HG02970 (cell line): ENCODE results near the gene GADD45B.
A peak's percentile ranks its signal among the peaks of the same experiment; 100 is the strongest.
"Not testable (repeated sequence)": the region's sequence is repeated elsewhere in the genome, so short reads cannot be mapped to it uniquely, and the experiment has no call there.

Experiments
- ATAC-seq: cut with Tn5 transposase; IDR thresholded peaks from one replicate; pipeline ENCODE4 v1.9.1; 2021; ENCODE audit warnings: mild to moderate bottlenecking, moderate library complexity, moderate number of reproducible peaks; ENCODE audit not compliant: unreplicated experiment, low FRiP score

GADD45B gene

DNA sequence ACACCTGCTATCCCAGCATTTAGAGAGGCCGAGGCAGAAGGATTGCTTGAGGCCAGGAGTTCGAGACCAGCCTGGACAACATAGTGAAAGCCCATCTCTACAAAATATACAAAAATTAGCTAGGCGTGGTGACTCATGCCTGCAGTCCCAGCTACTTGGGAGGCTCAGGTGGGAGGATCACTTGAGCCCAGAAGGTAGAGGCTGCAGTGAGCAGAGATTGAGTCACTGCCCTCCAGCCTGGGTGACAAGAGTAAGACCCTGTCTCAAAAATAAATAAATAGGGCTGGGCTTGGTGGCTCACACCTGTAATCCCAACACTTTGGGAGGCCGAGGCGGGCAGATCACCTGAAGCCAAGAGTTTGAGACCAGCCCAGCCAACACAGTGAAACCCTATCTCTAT, 12.2 kb upstream of the GADD45B start:
- ATAC-seq: not testable (repeated sequence)

DNA sequence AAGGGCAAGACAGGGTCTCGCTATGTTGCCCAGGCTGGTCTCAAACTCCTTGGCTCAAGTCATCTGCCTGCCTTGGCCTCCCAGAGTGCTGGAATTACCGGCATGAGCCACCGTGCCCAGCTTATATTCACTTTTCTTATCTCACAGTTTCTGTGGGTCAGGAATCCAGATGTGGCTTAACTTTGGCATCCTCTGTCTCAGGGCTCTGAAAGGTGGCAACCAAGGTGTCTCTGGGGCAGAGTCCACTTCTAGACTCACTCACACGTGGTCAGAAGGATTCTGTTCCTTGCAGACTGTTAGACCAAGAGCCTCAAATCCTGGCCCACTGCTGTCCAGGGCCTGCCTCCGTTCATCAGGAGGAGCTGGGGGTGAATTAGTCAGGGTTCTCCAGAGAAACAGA, 11.5 kb upstream of the GADD45B start:
- no peak for ATAC-seq

DNA sequence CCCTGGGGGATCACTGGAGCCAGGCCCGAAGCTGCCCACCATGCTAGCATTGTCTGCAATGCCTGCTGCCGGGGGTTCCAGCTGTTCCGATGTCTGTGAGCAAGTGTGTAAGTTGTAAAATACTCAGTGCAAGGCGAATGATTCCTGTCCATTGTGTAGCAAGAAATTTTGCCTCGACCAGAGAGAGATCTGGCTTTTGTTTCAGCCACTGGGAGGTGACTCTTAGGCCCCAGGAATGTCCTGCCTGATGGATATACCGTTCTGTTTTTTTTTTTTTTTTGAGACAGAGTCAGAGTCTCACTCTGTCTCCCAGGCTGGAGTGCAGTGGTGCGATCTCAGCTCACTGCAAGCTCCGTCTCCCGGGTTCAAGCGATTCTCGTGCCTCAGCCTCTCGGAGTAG, 7.3 kb upstream of the GADD45B start:
- ATAC-seq: no peak

DNA sequence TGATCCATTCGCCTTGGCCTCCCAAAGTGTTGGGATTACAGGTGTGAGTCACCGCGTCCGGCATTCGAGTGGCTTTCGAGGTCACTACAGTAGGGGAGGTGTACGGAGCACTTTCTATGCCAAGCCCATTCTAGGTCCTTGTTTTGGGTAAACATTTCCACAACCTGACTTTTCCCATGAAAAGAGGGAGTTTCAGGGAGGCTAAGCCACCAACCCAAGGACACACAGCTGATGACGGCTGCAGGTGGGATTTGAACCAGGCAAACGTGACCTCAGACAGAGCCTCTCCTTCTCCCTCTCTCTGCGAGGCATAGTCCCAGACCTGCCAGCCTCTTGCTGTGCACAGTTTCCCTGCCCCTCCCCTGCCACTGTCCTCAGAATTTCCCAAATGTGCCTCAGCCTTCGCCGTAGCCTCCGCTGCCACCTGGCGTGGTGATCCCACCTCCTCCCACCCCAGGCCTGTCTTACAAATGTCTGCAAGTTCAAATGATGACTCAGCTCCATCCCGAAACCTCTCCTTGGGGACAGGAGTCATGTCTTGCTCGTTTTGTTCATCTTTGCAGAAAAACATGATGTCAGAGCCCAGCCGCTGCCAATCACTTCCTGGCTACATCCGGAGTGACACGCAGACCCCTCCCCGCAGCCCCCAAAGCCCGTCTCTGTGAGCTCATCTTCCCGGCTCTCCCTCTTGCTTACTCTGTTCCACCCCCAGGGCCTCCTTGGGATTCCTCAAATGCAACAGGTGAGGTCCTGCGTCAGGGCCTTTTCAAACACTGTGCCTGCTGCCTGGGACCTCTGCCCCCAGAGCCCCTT, 6.6 kb upstream of the GADD45B start:
- ATAC-seq: no peak

DNA sequence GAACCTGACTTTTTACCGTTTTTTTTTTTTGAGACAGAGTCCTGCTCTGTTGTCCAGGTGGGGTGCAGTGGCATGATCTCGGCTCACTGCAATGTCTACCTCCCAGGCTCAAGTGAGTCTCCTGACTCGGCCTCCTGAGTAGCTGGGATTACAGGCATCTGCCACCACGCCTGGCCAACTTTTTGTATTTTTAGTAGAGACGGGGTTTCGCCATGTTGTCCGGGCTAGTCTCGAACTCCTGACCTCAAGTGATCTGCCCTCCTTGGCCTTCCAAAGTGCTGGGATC, 6.1 kb upstream of the GADD45B start:
- ATAC-seq: not testable (repeated sequence)

DNA sequence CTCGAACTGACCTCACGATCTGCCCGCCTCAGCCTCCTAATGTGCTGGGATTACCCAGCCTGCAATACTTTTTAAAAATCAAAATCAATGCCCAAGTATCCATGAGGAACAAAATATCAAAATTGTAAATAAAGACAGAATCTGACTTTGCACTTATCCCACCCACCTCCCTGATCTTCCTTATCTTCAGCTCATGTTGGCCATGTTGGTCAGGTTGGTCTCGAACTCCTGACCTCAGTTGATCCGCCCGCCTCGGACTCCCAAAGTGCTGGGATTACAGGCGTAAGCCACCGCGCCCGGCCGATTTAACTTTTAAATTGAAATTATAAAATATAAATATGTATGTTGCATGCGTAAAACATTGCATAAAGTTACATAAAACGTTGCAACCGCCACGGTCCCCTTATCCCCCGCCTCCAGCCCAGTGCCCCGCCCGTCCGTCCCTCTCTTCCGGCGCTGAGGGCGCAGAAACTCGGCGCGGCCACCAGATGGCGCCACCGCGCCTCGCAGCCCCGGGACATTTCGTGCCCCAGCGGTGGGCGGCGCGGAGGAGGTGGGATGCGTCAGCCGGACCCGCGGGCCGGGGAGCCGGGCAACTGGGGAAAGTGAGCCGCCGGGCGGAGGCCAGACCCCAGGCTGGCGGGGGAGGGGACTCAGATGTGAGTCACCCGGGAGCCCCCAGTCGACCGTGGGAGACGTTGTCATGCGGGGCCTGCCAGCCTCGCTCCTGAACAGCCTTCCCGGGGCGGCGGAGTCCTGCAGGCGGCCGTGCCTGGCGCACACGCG, 1.5 kb upstream of the GADD45B start:
- ATAC-seq: peak; percentile 28

DNA sequence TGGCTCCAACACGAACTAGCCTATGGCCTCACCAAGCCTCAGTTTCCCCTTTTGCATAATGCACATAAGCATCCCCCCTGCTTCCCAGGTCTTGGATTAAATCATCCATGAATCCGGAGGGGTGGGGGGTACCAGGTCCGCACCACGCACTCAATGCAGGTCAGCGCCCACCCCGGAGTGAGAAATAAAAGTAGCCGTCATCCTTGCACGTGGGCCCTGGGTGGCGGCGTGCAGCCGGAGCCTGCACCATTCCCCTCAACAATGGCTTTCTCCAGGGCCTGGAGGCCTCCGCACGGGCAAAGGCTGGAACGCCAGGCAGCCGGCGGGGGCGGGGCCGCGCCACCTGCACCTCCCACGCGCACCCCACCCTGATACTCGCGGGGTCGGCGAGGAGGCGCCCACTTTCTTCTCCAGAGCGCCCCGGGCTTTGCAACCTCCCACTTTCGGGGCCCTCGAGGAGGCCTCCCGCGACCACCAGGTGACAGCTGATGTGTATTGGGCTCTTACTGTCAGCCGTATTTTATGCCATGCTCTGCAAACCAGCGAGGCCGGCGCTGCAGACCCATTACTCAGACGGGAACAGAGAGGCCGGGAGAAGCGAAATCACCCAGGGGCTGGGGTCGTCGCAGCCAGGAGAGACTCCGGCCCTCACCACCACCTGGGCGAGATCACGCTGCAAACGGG, 767 bp upstream of the GADD45B start:
- ATAC-seq: no peak

DNA sequence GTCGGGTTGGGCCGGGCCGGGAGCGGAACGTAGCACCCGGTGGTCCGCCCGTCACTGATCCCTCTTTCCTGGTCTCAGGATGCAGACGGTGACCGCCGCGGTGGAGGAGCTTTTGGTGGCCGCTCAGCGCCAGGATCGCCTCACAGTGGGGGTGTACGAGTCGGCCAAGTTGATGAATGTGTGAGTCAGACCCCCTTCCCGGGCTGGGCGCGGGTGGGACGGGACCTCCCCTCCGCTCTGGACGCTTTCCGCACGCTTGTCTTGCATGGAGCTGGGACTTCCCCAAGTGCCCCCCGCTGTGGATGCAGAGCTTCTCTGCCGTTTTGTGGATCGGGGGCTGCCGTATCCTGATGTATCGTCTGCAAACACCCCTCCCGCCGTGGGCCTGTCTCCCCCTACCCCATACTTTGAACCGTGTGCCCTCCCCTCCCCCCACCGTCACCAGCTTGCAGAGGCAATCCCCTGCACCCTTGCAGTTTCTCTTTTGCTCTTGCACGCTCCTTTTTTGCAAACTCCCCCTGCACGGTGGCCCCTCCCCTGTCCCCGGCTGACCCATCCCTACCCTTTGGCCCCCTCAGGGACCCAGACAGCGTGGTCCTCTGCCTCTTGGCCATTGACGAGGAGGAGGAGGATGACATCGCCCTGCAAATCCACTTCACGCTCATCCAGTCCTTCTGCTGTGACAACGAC, 669 bp downstream of the GADD45B start:
- no peak for ATAC-seq

DNA sequence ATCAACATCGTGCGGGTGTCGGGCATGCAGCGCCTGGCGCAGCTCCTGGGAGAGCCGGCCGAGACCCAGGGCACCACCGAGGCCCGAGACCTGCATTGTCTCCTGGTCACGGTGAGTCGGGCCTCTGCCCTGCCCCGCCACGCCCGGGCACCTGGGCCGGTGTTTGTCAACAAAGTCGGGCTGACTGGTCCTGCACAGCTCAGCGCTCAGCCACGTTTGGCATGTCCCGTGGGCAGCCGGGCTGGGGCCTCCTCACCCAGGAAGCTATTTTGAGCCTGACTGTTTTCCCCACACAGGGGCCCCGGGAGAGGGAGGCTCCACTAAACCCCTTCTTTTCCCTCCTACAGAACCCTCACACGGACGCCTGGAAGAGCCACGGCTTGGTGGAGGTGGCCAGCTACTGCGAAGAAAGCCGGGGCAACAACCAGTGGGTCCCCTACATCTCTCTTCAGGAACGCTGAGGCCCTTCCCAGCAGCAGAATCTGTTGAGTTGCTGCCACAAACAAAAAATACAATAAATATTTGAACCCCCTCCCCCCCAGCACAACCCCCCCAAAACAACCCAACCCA, 1.3 kb downstream of the GADD45B start:
- ATAC-seq: no peak

DNA sequence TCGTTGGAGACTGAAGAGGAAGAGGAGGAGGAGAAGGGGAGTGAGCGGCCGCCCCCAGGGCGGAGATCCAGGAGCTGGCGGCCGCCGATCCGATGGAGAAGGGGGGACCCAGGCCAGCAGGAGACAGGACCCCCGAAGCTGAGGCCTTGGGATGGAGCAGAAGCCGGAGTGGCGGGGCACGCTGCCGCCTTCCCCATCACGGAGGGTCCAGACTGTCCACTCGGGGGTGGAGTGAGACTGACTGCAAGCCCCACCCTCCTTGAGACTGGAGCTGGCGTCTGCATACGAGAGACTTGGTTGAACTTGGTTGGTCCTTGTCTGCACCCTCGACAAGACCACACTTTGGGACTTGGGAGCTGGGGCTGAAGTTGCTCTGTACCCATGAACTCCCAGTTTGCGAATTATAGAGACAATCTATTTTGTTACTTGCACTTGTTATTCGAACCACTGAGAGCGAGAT, 1.8 kb downstream of the GADD45B start:
- no peak for ATAC-seq

DNA sequence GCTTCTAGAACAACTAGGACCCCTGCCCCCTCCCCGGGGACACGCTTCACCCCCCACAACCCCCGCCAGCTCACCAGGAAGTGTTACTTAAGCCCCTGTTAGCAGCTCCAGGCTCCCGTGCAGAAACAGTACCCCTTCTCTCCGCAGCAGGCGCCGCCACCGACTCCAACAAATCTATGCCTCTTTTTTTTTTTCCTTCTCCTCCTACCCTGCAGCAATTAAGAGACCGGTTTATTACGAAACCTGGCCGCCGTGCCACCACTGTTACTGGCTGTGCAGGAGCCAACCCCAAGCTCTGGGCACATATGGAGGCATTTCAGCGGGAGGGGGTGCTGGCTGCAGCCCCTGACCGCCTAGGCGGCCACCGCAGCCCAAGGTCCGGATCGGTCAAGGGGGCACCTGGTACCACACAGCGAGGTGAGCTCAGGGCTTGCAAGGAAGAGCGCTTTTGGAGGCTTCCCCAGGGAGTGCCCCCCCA, 2.4 kb downstream of the GADD45B start:
- no peak for ATAC-seq

DNA sequence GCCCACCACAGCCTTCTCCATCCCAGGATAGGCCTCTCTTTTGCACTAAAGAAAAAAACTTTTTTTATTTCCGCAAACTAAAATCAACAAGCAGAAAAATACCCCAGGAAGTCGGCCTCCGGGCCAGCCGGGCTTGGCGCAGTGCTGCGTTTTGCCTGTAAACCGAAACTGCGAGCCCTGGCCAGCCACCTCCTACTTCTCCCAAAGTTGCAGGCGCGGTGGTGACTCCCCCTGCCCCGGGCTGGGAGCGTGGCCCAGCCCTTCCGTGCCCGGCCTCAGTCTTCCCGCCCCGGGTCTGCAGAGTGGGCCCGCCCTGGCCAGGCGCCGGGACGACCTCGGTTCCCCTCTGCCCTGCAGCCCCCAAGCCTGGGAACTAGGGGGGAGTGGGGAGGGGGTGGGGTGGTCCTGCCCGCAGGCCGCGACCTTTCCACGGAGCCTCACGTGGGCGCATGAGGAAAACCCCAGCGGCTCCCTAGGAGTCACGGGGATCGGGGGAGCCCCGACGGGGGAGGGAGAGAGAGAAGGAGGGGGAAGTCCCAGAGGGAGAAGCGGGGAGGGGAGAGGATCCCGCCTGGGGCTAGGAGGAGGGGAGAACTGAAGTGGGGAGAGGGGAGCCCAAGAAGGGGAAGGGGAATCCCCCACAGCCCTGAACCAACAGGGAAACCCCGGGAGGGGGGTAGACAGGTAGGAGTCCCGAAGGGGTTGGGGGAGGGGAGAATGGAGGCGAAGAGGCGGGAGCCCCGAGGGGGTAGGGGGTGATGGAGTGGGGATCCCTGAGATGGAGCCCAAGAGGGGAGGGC, 3.0 kb downstream of the GADD45B start:
- ATAC-seq: no peak

DNA sequence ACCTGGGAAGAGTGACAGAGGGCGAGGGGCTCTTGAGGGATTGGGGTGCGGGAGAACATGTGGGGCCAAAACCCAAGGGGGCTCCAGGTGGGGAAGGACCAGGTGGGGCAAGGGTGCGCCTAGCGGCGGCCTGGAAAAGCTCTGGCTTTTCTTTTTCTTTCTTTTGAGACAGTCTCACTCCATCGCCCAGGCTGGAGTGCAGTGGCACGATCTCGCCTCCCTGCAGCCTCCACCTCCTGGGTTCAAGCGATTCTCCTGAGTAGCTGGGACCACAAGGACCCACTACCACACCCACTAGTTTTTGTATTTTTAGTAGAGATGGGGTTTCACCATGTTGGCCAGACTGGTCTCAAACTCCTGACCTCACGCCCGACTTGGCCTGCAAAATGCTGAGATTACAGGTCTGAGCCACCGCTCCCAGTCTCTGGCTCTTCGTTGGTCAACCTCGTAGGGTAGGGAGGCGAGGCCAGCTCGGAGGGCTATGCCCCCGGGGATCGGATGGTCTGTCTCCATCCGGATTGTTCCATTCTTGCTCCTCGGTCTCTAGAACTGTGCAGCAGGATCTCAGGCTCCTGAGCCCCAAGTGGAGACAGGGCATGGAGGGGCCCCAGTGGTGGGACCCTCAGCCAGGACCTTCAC, 3.7 kb downstream of the GADD45B start:
- no peak for ATAC-seq

DNA sequence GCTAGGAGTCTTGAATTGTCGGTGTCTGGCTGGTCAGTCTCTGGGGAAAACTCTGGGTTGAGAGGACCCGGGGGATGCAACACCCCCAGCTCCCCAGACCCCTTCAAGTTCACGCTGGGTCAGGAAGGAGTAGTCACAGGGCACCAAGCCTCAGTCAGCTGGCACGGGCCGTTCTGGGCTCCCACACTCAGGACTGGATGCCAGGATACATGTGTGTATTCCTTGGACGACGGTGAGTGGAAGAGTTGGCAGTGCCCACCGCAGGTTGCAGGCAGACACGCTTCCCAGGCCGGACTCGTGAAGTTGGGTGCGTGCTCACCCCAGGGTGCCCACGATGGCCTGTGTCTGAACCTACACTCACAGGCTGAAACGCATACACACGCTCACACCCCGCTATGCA, 5.5 kb downstream of the GADD45B start:
- ATAC-seq: no peak

DNA sequence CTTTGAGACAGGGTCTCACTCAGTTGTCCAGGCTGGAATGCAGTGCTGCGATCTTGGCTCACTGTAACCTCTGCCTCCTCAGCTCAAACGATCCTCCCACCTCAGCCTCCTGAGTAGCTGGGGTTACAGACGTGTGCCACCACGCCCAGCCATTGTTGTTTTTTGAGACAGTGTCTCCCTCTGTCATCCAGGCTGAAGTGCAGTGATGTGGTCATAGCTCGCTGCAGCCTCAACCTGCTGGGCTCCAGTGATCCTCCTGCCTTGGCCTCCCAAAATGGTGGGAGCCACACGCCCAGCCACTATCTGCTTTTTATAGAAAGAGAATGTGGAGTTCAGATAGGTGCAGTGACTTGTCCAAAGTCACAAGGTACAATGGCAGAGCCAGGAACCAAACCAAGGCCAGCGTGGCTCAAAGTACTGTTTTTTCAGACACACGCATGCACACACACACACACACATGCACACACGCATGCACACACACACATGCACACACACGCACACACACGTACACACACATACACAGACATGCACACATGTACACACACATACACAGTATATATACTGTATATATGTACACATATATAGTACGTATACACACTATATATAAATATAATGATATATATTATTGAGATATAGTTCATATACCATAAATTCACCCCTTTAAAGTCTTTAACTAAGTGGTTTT, 6.6 kb downstream of the GADD45B start:
- no peak for ATAC-seq

DNA sequence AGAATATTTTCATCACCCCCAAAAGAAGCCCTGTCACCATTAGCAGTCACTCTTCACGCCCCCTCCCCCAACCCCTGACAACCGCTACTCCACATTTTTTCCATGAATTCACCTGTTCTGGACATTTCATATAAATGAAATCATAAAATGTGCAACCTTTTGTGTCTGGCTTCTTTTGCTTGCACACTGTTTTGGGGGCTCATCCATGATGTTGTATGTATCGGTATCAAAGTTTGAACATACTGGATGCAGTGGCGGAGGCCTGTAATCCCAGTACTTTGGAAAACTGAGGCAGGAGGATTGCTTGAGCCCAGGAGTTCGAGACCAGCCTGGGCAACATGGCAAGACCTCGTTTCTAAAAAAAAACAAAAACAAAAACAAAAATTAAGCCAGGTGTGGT, 7.2 kb downstream of the GADD45B start:
- no peak for ATAC-seq

DNA sequence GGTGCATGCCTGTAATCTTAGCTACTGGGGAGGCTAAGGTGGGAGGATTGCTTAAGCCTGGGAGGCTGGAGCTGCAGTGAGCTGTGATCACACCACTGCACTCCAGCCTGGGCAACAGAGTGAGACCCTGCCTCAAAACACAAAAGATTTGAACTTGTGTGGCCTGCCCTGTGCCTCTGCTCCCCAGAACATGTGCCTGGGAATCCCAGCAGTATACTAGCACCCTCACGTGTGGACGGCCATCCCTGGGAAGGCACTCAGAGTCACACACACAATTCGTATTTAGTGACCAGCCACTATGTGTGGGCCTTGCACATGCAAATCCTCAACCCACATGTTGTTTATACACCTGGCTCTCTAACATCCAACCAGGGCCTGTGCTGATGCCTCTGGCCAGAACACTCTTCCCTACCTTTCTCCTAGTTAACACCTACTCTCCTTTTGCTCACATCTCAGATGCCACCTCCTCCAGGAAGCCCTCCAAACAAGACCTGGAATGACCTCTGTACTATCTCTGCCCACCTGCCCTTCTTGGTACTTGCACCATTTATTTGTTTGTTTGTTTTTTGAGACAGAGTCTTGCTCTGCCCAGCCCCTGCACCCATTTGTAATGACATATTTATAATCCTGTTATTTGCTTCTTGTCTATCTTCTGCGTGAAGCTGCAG, 7.7 kb downstream of the GADD45B start:
- ATAC-seq: no peak
